Loucy (cell line): ENCODE measurements around the gene CCDC102A.

Experiments
- EZH2phosphoT487 ChIP-seq: fragments of 200-600 bp; IDR thresholded peaks from 2 replicates; pipeline ENCODE4 v1.6.1; 2018; ENCODE audit warnings: antibody characterized with exemption, mild to moderate bottlenecking, moderate library complexity, borderline replicate concordance
- TF ChIP-seq, protein P1 (sequence below): fragments of 200-600 bp; sonication (generic); conservative IDR thresholded peaks from 2 replicates; pipeline ENCODE4 v1.5.1; 2014; ENCODE audit warnings: mild to moderate bottlenecking, antibody characterized with exemption, low read length

- TF ChIP-seq, protein P1, sequence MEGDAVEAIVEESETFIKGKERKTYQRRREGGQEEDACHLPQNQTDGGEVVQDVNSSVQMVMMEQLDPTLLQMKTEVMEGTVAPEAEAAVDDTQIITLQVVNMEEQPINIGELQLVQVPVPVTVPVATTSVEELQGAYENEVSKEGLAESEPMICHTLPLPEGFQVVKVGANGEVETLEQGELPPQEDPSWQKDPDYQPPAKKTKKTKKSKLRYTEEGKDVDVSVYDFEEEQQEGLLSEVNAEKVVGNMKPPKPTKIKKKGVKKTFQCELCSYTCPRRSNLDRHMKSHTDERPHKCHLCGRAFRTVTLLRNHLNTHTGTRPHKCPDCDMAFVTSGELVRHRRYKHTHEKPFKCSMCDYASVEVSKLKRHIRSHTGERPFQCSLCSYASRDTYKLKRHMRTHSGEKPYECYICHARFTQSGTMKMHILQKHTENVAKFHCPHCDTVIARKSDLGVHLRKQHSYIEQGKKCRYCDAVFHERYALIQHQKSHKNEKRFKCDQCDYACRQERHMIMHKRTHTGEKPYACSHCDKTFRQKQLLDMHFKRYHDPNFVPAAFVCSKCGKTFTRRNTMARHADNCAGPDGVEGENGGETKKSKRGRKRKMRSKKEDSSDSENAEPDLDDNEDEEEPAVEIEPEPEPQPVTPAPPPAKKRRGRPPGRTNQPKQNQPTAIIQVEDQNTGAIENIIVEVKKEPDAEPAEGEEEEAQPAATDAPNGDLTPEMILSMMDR, result no peak
- no peak for TF ChIP-seq EZH2phosphoT487
Observed at GRCh38 chr16:57569306-57569946, 33.1 kb upstream of the CCDC102A start.
